ENCODE data around the gene PER2. TPM values are rescaled to one million over a fixed set of nuclear protein-coding genes. Genes with fewer than 3 reads are reported as not detected.
A peak's percentile ranks its signal among the peaks of the same experiment; 100 is the strongest.

The PER2 gene
- total and polyA plus RNA-seq, 2 of the 13 experiments (the other 11 are each of a cell fraction or from before 2014, with no cell fraction given) = 5.1 to 9.4 TPM

- no peak for TF ChIP-seq ZNF704 (CRISPR knock-in tag; IDR thresholded peaks at IDR 0.05; ENCODE audit: borderline replicate concordance)
- no peak for TF ChIP-seq KLF11 (CRISPR knock-in tag; IDR thresholded peaks at IDR 0.05)
- no peak for TF ChIP-seq WIZ (CRISPR knock-in tag; IDR thresholded peaks at IDR 0.05)
- TF ChIP-seq ZNF788 (CRISPR knock-in tag; IDR thresholded peaks at IDR 0.05; ENCODE audit: borderline replicate concordance) = 0 out of 2 replicates have a peak, but pooled peaks have one; percentile 71
- no peak for TF ChIP-seq ZNF724P (CRISPR knock-in tag; IDR thresholded peaks at IDR 0.05; ENCODE audit: borderline replicate concordance)
- 0 out of 2 replicates have a peak, but pooled peaks have one; percentile 23 for TF ChIP-seq JDP2 (CRISPR knock-in tag; IDR thresholded peaks at IDR 0.05; ENCODE audit: borderline replicate concordance)
- no peak for TF ChIP-seq THYN1 (CRISPR knock-in tag; IDR thresholded peaks at IDR 0.05; ENCODE audit: borderline replicate concordance, low read depth)
- TF ChIP-seq GMEB2 (CRISPR knock-in tag; IDR thresholded peaks at IDR 0.05; ENCODE audit: low read depth) = no peak
- TF ChIP-seq SAFB2 (CRISPR knock-in tag; IDR thresholded peaks at IDR 0.05; ENCODE audit: borderline replicate concordance, low read depth) = no peak; the same call in 1 of the 2 replicates
- no peak for TF ChIP-seq SKIL (CRISPR knock-in tag; IDR thresholded peaks at IDR 0.05; ENCODE audit: borderline replicate concordance)
- no peak for TF ChIP-seq RELA (CRISPR knock-in tag; IDR thresholded peaks at IDR 0.05)
- TF ChIP-seq KLF13 (CRISPR knock-in tag; IDR thresholded peaks at IDR 0.05) = no peak
- no peak for TF ChIP-seq ISX (CRISPR knock-in tag; conservative IDR thresholded peaks at IDR 0.05)
- TF ChIP-seq ZNF280D (CRISPR knock-in tag; IDR thresholded peaks at IDR 0.05) = no peak
- no peak for TF ChIP-seq AFF4 (CRISPR knock-in tag; IDR thresholded peaks at IDR 0.05)
- TF ChIP-seq RFX3 (CRISPR knock-in tag; IDR thresholded peaks at IDR 0.05) = no peak
These were observed 48.3 kb downstream of the PER2 start, which contains the start of gene HES6 (continued) for GRCh38 chr2:238239863-238240756.
